ENCODE data around the gene SBK2. TPM values are rescaled to one million over a fixed set of nuclear protein-coding genes. Genes with fewer than 3 reads are reported as not detected.
A peak's percentile ranks its signal among the peaks of the same experiment; 100 is the strongest.

The SBK2 gene
- total RNA-seq, 1 experiment from 2014 or later, result not detected

DNA sequence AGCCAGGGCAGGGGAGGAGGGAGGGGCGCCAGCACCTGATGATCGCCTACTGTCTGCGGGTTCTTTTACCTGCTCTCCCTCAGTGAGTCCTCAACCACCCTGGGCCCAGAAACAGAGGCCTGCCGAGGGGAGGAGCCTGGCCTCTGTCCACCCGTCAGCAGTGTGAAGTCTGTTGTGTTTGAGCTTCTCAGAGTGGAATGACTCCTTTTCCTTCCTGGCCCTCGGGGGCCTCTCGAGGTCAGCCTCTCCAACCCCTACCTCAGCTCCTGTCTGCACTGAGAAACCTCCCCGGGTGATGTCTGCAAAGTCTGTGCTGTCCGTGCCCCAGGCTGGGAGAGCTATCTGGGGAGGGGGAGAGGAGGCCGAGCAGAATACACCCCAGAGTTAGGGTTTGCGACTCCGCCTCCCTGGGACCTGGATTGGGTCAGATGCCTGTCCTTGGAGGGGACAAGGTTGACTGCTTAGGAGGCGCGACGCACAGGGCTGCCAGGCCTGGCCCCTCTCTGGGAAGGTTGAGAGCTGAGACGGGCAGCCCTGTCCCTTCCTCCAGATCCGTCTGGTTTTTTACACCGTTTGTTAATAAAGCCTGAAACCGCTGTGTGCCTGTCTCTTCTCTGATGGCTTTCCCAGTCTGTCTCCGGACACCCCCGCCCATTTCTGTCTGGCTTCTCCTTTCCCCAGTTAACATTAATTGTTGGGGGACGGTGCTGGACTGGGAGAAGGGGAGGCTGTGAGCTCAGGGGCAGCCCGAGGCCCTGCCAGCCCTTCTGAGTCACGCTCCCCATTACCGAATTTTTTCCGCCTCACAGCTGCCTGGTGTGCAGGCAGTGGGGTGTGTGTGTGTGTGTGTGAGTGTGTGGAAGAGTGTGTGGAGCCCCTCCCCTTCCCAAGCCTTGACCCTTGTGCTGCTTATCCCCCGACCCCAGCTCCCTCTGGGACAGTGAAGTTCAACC is 49.7 kb downstream of the SBK2 start:
- peak; percentile 52 for DNase-seq (ENCODE audit: low spot score)

DNA sequence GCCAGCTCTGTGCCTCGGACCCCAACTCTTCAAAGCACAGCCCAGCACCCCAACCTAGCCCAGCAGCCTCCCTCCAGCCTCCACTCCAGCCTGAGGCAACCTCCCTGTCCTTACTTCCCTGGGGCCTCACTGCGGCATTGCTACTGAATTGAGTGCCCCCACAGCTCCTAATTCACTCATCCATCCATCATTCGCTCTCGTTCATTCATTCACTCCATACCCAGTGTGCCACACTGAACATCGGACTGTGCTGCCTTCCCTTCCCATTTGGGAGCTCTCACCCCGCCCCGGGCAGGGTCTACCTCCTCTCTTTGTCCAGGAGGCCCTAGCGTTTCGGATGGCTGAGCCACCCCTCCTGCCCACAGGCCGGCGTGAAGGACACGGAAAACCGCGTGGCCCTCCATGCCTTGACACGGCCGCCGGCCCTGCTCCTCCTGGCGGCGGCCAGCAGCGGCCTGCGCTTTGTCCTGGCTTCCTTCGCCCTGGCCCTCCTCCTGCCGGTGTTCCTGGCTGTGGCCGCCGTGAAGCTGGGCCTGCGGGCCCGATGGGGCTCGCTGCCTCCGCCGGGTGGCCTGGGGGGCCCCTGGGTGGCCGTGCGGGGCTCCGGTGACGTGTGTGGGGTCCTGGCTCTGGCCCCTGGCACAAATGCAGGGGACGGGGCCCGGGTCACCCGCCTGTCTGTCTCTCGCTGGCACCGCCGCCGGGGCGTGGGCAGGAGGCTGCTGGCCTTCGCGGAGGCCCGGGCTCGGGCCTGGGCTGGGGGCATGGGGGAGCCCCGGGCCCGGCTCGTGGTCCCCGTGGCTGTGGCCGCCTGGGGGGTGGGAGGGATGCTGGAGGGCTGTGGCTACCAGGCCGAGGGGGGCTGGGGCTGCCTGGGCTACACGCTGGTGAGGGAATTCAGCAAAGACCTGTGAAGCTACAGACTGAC is 50.6 kb downstream of the SBK2 start:
- DNase-seq (ENCODE audit: low spot score), result peak; percentile 12

DNA sequence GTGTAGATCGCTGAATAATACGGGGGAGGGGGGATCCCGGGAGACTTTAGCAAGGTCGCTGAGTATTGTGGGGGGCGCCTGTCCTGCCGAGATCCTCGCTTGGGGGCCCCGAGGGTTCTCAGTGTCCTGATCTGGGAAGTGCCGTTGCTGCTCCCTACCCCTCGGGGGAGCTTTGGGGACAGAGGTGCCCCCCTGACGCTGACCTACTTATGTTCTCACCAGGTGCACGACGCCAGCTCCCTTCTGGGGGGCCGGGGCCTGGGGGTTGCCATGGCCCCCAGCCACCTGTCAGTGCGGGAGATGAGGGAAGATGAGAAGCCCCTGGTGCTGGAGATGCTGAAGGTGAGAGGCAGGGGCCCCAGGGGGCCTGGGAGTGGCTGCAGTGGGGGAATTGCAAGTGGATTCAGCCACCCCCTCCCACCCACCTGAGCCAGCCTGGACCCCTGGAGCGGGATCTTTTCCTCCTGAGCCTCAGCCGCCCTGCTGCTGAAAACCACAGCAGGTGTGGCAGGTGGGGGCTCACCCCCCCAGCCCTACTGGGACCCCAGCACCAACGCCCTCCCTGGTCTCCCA is 51.4 kb downstream of the SBK2 start:
- peak; percentile 0 for DNase-seq (ENCODE audit: low spot score)

DNA sequence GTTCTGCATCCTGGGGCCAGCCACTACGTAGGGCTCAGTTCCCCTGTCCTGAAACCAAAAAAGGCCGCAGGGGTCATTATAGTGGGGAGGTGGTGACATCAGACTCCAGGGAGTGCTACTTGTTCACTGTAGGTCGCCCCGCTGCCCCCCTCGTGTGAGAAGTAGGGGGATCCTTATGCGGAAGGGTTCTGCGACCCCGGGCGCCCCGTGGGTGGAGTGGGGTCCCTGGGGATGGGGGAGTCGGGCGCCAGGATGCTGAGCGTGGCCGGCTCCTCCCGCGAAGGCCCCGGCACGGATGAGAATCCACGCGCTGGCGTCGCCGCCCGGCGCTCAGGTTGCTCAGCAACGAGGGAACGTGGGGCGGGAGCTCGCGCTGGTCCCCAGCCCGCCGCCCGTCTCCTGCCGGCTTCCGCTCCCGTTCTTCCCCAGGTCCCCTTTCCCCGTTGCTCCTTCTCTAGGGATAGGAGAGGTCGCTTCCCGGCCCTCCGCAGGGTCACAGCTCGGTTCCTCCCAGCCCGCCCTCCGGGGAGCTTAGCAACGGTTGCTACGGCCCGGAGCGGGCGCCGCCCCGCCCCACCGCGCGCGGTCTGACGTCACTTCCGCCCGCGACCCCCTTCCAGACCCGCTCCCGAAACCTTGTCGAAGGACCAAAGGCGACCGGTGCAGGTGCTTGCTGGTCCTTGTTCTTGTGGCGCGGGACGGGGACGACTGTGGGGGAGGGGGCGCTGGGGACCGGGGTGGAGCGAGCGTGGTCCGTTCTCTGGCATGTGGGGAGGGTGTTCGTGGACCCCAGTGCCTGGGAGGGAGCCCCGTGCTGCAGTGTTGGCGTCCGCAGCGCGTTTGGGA is 52.1 kb downstream of the SBK2 start, which contains the start of gene NAT14:
Gene NAT14 (plus strand): TSS at position 596 of the 846 bp plus-strand sequence. CDS start 521 bp downstream, outside the sequence.
- peak; percentile 71 for DNase-seq (ENCODE audit: low spot score)

DNA sequence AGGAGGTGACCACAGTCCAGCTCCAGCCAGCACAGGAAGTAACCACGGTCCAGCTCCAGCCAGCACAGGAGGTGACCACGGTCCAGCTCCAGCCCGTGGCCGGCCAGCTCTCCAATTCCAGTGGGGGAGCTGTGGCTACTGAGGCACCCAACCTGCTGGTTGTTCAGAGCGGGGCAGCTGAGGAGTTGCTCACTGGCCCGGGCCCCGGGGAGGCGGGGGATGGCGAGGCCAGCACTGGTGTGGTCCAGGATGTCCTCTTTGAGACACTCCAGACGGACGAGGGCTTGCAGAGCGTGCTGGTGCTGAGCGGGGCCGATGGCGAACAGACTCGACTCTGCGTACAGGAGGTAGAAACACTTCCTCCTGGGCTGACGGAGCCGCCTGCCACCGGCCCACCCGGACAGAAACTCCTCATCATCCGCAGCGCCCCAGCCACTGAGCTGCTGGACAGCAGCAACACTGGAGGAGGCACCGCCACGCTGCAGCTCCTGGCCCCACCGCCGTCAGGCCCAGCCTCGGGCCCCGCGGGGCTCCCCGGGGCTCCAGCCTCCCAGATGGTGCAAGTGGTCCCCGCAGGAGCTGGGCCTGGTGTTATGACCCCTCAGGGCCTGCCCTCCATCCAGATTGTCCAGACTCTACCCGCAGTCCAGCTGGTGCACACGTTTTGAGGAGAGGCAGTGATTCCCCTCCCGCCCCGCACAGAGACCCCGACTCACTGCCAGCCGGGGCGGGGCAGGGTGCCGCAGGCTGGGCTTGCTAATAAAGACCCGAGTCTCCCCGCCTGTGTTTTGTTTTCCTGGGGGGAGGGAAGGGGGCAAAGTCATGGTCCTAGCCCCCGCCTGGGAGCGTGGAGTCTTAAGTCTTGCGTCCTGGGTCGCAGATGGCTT is 53.0 kb downstream of the SBK2 start:
- DNase-seq (ENCODE audit: low spot score), result no peak

DNA sequence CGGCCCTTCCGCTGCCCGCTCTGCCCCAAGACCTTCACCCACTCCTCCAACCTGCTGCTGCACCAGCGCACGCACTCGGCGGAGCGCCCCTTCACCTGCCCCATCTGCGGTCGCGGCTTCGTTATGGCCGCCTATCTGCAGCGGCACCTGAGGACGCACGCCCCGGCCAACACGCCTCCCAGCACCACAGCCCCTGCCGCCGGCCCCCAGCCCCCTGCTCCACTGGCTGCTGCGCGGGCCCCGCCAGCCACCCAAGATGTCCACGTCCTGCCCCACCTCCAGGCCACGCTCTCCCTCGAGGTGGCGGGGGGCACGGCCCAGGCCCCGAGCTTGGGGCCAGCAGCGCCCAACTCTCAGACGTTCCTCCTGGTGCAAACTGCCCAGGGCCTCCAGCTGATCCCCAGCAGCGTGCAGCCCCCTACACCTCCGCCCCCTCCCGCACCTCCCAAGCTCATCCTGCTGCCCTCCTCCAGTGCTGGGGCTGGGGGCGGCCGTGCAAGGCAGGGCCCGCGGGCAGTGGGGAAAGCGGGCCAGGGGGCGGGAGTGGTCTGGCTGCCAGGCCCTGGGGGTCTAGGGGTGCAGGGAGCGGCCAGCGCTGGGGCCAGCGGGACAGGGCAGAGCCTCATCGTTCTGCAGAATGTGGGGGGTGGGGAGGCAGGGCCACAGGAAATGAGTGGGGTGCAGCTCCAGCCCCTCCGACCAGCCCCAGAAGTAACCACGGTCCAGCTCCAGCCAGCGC is 53.8 kb downstream of the SBK2 start:
- DNase-seq (ENCODE audit: low spot score), result no peak

DNA sequence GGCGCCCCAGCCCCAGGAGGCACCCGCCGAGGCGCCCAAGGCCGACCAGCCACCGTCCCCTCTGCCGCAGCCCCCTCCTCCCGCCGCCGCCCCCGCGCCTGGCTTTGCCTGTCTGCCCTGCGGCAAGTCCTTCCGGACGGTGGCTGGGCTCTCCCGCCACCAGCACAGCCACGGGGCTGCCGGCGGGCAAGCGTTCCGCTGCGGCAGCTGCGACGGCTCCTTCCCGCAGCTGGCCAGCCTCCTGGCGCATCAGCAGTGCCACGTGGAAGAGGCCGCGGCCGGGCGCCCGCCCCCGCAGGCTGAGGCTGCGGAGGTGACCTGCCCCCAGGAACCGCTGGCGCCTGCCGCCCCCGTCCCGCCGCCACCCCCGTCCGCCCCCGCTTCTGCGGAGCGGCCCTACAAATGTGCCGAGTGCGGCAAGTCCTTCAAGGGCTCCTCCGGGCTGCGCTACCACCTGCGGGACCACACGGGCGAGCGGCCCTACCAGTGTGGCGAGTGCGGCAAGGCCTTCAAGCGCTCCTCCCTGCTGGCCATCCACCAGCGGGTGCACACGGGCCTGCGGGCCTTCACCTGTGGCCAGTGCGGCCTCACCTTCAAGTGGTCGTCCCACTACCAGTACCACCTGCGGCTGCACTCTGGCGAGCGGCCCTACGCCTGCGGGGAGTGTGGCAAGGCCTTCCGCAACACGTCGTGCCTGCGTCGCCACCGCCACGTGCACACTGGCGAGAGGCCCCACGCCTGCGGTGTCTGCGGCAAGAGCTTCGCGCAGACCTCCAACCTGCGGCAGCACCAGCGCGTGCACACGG is 54.6 kb downstream of the SBK2 start:
- DNase-seq (ENCODE audit: low spot score), result no peak

DNA sequence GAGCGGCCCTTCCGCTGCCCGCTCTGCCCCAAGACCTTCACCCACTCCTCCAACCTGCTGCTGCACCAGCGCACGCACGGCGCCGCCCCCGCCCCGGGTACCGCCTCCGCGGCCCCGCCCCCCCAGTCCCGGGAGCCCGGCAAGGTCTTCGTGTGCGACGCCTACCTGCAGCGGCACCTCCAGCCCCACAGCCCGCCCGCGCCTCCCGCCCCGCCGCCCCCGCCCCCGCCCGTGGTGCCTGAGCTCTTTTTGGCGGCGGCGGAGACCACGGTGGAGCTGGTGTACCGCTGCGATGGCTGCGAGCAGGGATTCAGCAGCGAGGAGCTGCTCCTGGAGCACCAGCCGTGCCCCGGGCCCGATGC is 55.2 kb downstream of the SBK2 start:
- DNase-seq (ENCODE audit: low spot score), result no peak

DNA sequence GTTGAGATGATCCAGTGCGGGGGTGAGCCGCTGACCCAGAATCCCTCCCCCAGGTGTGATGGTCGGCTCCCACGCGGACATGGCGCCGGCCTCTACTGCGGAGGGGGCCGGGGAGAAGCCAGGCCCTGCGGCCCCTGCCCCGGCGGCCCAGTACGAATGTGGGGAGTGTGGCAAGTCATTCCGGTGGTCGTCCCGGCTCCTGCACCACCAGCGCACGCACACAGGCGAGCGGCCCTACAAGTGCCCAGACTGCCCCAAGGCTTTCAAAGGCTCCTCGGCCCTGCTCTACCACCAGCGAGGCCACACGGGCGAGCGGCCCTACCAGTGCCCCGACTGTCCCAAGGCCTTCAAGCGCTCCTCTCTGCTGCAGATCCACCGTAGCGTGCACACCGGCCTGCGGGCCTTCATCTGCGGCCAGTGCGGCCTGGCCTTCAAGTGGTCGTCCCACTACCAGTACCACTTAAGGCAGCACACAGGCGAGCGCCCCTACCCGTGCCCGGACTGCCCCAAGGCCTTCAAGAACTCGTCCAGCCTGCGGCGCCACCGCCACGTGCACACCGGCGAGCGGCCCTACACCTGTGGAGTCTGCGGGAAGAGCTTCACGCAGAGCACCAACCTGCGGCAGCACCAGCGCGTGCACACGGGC is 55.7 kb downstream of the SBK2 start:
- no peak for DNase-seq (ENCODE audit: low spot score)

DNA sequence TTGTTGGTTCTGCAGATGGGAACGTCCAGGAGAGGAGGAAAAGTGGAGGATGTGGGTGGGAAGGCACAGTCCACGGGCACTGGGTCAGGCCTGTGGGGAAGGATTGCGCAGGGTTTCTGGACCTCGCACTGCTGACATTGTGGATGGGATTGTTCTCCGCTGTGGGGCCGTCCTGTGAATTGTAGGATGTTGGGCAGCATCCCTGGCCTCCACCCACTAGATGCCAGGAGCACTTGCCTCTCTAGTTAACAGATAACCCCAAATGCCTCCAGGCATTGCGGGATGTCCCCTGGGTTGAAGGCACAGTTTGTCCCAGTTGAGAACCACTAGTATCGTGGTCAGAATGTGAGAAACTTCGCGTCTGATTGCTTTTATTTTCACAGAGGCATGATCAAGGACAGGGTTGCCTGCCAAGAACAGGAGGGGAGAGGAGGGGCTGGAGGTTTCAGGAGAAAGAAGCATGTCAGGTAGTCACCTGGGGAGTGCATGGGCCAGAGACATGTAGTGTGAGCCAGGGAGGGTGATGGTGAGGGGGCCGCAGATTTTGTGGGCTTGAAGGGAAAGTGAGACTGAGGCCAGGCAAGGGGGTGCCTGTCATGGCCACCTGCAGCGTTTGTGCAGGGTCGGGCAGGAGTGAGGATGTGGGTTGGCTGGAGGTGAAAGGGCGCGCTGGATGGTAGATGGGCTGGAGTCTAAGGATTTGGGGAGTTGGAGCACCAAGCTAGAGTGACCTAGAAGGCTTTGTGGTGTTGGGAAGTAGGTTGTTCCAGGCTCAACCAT is 57.3 kb downstream of the SBK2 start:
- no peak for DNase-seq (ENCODE audit: low spot score)

DNA sequence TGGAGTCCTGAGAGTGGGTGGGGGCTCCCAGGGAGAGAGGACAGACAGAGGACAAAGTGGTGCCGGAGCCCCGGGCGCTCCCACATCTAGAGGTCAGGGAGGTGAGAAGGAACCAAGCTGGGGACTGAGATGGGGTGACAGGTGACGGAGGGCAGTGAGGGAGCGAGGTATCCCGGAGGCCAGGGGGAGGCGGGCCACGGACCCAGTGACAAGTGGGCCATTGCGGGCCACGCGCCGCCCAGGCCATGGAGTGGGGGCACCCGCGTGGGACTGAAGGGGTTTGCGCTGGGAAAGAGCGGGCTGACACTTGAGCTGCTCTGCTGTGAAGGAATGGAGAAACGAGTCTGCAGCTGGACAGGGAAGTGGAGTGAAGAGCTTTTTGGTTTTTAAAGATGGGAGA is 57.9 kb downstream of the SBK2 start:
- DNase-seq (ENCODE audit: low spot score), result no peak

Other genes starting within 250 kb of the SBK2 start
- 12.5 and 19.7 TPM in 2 replicates for gene TMEM150B, start 211.8 kb downstream of the SBK2 start, total RNA-seq (2014; rRNA removed; shearing (Covaris generic))
- gene KMT5C, start 197.3 kb downstream of the SBK2 start, total RNA-seq (2014; rRNA removed; shearing (Covaris generic)), result 86.3 and 96.2 TPM in 2 replicates
- gene COX6B2, start 182.4 kb downstream of the SBK2 start, total RNA-seq (2014; rRNA removed; shearing (Covaris generic)), result 0.92 and 2.7 TPM in 2 replicates
- not detected in 2 replicates for gene GARIN5B, start 173.9 kb downstream of the SBK2 start, total RNA-seq (2014; rRNA removed; shearing (Covaris generic))
- 0.31 and 2.8 TPM in 2 replicates for gene IL11, start 166.7 kb downstream of the SBK2 start, total RNA-seq (2014; rRNA removed; shearing (Covaris generic))
- gene TMEM190, start 160.3 kb downstream of the SBK2 start, total RNA-seq (2014; rRNA removed; shearing (Covaris generic)), result not detected in 2 replicates
- gene TMEM238, start 152.8 kb downstream of the SBK2 start, total RNA-seq (2014; rRNA removed; shearing (Covaris generic)), result 87.8 and 92.7 TPM in 2 replicates
- gene RPL28, start 151.2 kb downstream of the SBK2 start, total RNA-seq (2014; rRNA removed; shearing (Covaris generic)), result 1,121 and 1,134 TPM in 2 replicates
- 2,696 and 2,806 TPM in 2 replicates for gene UBE2S, start 129.3 kb downstream of the SBK2 start, total RNA-seq (2014; rRNA removed; shearing (Covaris generic))
- gene SHISA7, start 93.8 kb downstream of the SBK2 start, total RNA-seq (2014; rRNA removed; shearing (Covaris generic)), result not detected in 2 replicates
- 323 and 339 TPM in 2 replicates for gene ISOC2, start 75.5 kb downstream of the SBK2 start, total RNA-seq (2014; rRNA removed; shearing (Covaris generic))
- 0.41 and 0.83 TPM in 2 replicates for gene C19orf85, start 72.4 kb downstream of the SBK2 start, total RNA-seq (2014; rRNA removed; shearing (Covaris generic))
- gene ZNF628, start 60.5 kb downstream of the SBK2 start, total RNA-seq (2014; rRNA removed; shearing (Covaris generic)), result 29.9 TPM in 2 replicates
- gene NAT14, start 51.9 kb downstream of the SBK2 start, total RNA-seq (2014; rRNA removed; shearing (Covaris generic)), result 28.9 and 34.9 TPM in 2 replicates
- 0.18 TPM in 1 of 2 replicates, not detected in the other for gene SSC5D, start 48.7 kb downstream of the SBK2 start, total RNA-seq (2014; rRNA removed; shearing (Covaris generic))
- 0.16 and 0.53 TPM in 2 replicates for gene SBK3, start 8.4 kb upstream of the SBK2 start, total RNA-seq (2014; rRNA removed; shearing (Covaris generic))
- 17.0 and 23.1 TPM in 2 replicates for gene ZNF579, start 43.7 kb upstream of the SBK2 start, total RNA-seq (2014; rRNA removed; shearing (Covaris generic))
- gene FIZ1, start 62.4 kb upstream of the SBK2 start, total RNA-seq (2014; rRNA removed; shearing (Covaris generic)), result 15.9 and 19.2 TPM in 2 replicates
- 69.6 and 81.2 TPM in 2 replicates for gene ZNF524, start 63.2 kb upstream of the SBK2 start, total RNA-seq (2014; rRNA removed; shearing (Covaris generic))
- 9.1 and 9.6 TPM in 2 replicates for gene ZNF865, start 68.5 kb upstream of the SBK2 start, total RNA-seq (2014; rRNA removed; shearing (Covaris generic))
- 17.5 and 19.9 TPM in 2 replicates for gene ZNF784, start 87.4 kb upstream of the SBK2 start, total RNA-seq (2014; rRNA removed; shearing (Covaris generic))
- 16.1 and 18.8 TPM in 2 replicates for gene ZNF580, start 103.9 kb upstream of the SBK2 start, total RNA-seq (2014; rRNA removed; shearing (Covaris generic))
- gene ZNF581, start 106.5 kb upstream of the SBK2 start, total RNA-seq (2014; rRNA removed; shearing (Covaris generic)), result 40.9 and 43.2 TPM in 2 replicates
- gene CCDC106, start 111.1 kb upstream of the SBK2 start, total RNA-seq (2014; rRNA removed; shearing (Covaris generic)), result 9.7 and 11.4 TPM in 2 replicates
- gene U2AF2, start 117.9 kb upstream of the SBK2 start, total RNA-seq (2014; rRNA removed; shearing (Covaris generic)), result 799 and 894 TPM in 2 replicates
- gene EPN1, start 138.1 kb upstream of the SBK2 start, total RNA-seq (2014; rRNA removed; shearing (Covaris generic)), result 195 and 216 TPM in 2 replicates
- gene NLRP9, start 201.3 kb upstream of the SBK2 start, total RNA-seq (2014; rRNA removed; shearing (Covaris generic)), result not detected in 2 replicates
- not detected in 2 replicates for gene RFPL4A, start 222.0 kb upstream of the SBK2 start, total RNA-seq (2014; rRNA removed; shearing (Covaris generic))
- gene RFPL4AL1, start 232.0 kb upstream of the SBK2 start, total RNA-seq (2014; rRNA removed; shearing (Covaris generic)), result not detected in 2 replicates

Data from HT-29 (cell line).